ENCODE measurements around the gene MCUB. TPM values are rescaled to one million over a fixed set of nuclear protein-coding genes. Genes with fewer than 3 reads are reported as not detected.

The MCUB gene
- total RNA-seq, 1 donor from 2014 or later, result 17.1 TPM

- intact Hi-C loops (cut with DNase I), result no loop called here
- H3K27me3 ChIP-seq (ENCODE audit: low read depth), result no peaks in the 10 kb centered on the region
- H3K4me1 ChIP-seq, result no peaks in the 10 kb centered on the region
- ATAC-seq (no peak), DNase-seq (no peak)
- H3K4me3 ChIP-seq, result no peak overlapping the region
- peaks cover 37% of the 10 kb centered on the region for H3K36me3 ChIP-seq
- no peaks in the 10 kb centered on the region for H3K9me3 ChIP-seq
- H3K27ac ChIP-seq, result no peak overlapping the region
- no peak for TF ChIP-seq CTCF (IDR thresholded peaks at IDR 0.05)
Measured at GRCh38 chr4:109683621-109684253, 123.7 kb downstream of the MCUB start.

GRCh38 chr4:109684727-109685126 lies 124.7 kb downstream of the MCUB start:
- no peak for ATAC-seq
- H3K27me3 ChIP-seq (ENCODE audit: low read depth), result no peaks in the 10 kb centered on the region
- H3K9me3 ChIP-seq, result no peaks in the 10 kb centered on the region
- intact Hi-C loops (cut with DNase I), result no loop called here
- H3K4me1 ChIP-seq, result no peaks in the 10 kb centered on the region
- TF ChIP-seq CTCF (IDR thresholded peaks at IDR 0.05), result no peak
- no peak overlapping the region for H3K4me3 ChIP-seq
- no peak for DNase-seq
- H3K36me3 ChIP-seq, result peaks cover 46% of the 10 kb centered on the region
- no peak overlapping the region for H3K27ac ChIP-seq

- intact Hi-C loops (cut with DNase I), result no loop called here
- TF ChIP-seq CTCF (IDR thresholded peaks at IDR 0.05), result no peak
- DNase-seq (no peak), ATAC-seq (no peak)
- H3K36me3 ChIP-seq, result peaks cover 80% of the 10 kb centered on the region
- H3K4me1 ChIP-seq, result no peaks in the 10 kb centered on the region
- no peaks in the 10 kb centered on the region for H3K9me3 ChIP-seq
- no peak overlapping the region for H3K27ac ChIP-seq
- H3K27me3 ChIP-seq (ENCODE audit: low read depth), result no peaks in the 10 kb centered on the region
- H3K4me3 ChIP-seq, result no peak overlapping the region
Measured at GRCh38 chr4:109690690-109691410, 130.8 kb downstream of the MCUB start.

GRCh38 chr4:109691411-109691920 lies 131.4 kb downstream of the MCUB start:
- no peak for TF ChIP-seq CTCF (IDR thresholded peaks at IDR 0.05)
- intact Hi-C loops (cut with DNase I), result no loop called here
- Histone ChIP-seq H3K27me3 (ENCODE audit: low read depth) (no peaks in the 10 kb centered on the region), H3K4me3 (no peak overlapping the region), H3K27ac (no peak overlapping the region), H3K36me3 (peaks cover 84% of the 10 kb centered on the region), H3K4me1 (no peaks in the 10 kb centered on the region), H3K9me3 (no peaks in the 10 kb centered on the region)
- DNase-seq (no peak), ATAC-seq (no peak)

GRCh38 chr4:109698656-109699055 lies 138.6 kb downstream of the MCUB start:
- intact Hi-C loops (cut with DNase I), result no loop called here
- H3K9me3 ChIP-seq, result no peaks in the 10 kb centered on the region
- ATAC-seq, result no peak
- H3K27me3 ChIP-seq (ENCODE audit: low read depth), result no peaks in the 10 kb centered on the region
- no peak for TF ChIP-seq CTCF (IDR thresholded peaks at IDR 0.05)
- H3K4me3 ChIP-seq, result no peak overlapping the region
- DNase-seq, result no peak
- H3K27ac ChIP-seq, result no peak overlapping the region
- peaks cover 18% of the 10 kb centered on the region for H3K4me1 ChIP-seq
- peaks cover 46% of the 10 kb centered on the region for H3K36me3 ChIP-seq
